ENCODE results near the gene ARSA.

Gene ARSA

DNA sequence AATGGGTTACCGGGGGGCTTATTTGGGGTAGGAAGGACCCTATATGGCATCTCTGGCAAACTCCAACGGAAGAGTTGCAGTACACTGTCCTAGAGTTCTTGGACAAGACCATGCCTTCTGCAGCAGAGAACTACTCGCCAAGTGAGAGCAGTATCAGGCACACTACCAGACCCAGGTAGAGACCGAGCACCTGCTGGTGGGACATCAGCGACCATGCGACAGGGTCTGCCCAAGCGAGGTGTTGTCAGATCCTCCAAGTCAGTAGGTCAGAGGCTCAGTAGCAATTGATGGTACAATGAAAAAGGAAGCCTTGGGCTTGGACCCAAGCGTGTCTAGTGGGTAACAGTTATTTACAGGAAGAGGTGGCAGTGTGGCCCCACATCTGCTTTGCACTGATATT, 42.2 kb downstream of the ARSA start:
- ChIA-PET CTCF (no interaction called here), POLR2A (no interaction called here)
- TF ChIP-seq, protein P1, sequence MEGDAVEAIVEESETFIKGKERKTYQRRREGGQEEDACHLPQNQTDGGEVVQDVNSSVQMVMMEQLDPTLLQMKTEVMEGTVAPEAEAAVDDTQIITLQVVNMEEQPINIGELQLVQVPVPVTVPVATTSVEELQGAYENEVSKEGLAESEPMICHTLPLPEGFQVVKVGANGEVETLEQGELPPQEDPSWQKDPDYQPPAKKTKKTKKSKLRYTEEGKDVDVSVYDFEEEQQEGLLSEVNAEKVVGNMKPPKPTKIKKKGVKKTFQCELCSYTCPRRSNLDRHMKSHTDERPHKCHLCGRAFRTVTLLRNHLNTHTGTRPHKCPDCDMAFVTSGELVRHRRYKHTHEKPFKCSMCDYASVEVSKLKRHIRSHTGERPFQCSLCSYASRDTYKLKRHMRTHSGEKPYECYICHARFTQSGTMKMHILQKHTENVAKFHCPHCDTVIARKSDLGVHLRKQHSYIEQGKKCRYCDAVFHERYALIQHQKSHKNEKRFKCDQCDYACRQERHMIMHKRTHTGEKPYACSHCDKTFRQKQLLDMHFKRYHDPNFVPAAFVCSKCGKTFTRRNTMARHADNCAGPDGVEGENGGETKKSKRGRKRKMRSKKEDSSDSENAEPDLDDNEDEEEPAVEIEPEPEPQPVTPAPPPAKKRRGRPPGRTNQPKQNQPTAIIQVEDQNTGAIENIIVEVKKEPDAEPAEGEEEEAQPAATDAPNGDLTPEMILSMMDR (IDR thresholded peaks at IDR 0.05; ENCODE audit: insufficient read depth, low read length, missing control alignments): no peak
- no peak for DNase-seq (ENCODE audit: low read depth, low spot score)
- no peak overlapping the region for H3K4me3 ChIP-seq (ENCODE audit: low read depth, low read length)

DNA sequence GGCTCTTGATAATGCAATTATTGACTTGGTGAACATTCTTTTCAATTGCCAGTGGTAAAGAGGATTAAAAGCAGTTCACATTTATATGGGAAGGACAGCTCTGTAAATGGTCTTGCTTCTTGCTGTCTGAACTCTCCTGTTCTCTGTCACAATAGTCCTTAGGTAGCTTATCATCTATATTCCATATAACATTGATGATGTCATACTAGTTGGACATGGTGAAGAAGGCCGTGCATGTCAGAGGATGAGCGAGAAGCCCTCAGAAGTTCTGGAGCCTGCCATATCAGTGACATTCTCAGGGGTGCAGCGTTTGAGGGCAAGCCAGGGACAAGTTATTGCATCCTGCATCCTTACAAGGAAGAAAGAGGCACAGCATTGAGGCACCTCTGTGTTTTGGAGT, 42.7 kb downstream of the ARSA start:
- no peak for DNase-seq (ENCODE audit: low read depth, low spot score)
- TF ChIP-seq, protein P1 (IDR thresholded peaks at IDR 0.05; ENCODE audit: insufficient read depth, low read length, missing control alignments): no peak
- ChIA-PET CTCF (interaction anchor here (4.8 kb wide), 1 partner anchor 22 kb away, joined by 21 read pairs; the partner anchor contains the start of gene SYCE3), POLR2A (no interaction called here)
- no peak overlapping the region for H3K4me3 ChIP-seq (ENCODE audit: low read depth, low read length)

DNA sequence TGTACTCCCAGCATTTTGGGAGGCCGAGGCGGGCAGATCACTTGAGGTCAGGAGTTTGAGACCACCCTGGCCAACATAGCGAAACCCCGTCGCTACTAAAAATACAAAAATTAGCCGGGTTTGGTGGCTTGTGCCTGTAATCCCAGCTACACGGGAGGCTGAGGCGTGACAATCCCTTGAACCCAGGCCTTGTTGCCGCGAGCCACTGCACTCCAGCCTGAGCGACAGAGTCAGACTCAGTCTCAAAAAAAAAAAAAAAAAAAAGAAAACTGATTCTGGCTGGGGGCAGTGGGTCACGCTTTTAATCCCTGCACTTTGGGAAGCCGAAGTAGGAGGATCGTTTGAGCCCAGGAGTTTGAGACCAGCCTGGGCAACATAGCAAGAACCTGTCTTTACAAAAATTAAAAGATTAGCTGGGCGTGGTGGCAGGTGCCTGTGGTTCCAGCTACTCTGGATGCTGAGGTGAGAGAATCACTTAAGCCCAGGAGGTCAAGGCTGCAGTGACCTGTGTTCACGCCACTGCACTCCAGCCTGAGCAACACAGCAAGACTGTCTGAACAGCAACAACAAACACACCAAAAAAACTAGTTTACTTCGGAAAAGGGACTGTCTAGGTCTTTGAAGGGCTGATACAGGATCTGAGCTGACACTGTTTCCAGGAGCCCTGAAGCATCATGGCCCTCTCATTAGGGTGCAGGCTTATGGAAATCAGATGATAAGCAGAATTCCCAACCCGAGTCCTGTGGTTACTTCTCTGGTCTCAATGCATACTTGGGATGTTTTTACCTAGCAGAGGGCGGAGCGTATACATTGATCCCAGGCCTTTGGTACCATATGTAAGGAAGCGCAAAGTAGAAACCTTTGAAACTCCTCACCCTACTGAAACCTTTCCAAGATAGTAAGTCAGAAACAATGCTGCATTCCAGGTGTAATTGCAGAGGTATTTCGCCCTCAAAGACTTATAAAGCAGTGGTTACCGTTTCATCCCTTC, 43.6 kb downstream of the ARSA start:
- no peak overlapping the region for H3K4me3 ChIP-seq (ENCODE audit: low read depth, low read length)
- TF ChIP-seq, protein P1 (IDR thresholded peaks at IDR 0.05; ENCODE audit: insufficient read depth, low read length, missing control alignments): no peak
- DNase-seq (ENCODE audit: low read depth, low spot score): no peak
- ChIA-PET CTCF (interaction anchor here (1.5 to 4.8 kb wide), 3 partner anchors 22 to 59 kb away, joined by 4 to 21 read pairs (median 7); partner anchors contain the start of genes SCO2 and SYCE3), POLR2A (interaction anchor here (0.6 to 1.1 kb wide), 2 partner anchors 9 to 59 kb away, joined by 3 read pairs; partner anchors contain the start of gene SCO2)

DNA sequence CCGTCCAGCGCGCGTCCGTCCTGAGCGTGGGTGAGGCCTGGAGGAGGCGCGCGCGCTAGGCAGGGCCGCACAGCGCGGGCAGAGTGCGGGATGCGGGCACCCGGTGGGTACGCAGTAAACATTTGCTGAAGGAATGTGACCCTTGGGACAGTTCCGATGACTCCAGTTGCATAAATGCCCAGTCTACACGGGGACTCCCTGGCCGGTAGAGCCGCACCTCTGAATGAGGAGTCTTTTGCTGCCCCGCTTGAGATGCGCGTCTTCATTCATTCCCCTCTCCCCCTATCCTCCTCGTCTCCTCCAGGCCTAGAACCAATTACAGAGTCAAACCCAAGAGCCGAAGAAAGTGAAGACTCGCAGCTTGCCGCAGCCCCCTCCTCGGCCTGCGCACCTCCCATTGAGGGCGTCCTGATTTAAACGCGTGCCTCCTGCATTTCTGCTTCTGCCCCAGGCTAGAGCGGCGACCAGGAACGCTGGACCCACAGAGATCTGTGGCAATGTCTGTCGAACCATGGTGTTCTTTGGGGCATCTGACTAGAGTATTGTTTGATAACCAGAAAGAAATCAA, 44.6 kb downstream of the ARSA start:
- TF ChIP-seq, protein P1 (IDR thresholded peaks at IDR 0.05; ENCODE audit: insufficient read depth, low read length, missing control alignments): no peak
- DNase-seq (ENCODE audit: low read depth, low spot score): no peak
- peak overlapping the region; percentile 62 for H3K4me3 ChIP-seq (ENCODE audit: low read depth, low read length)
- CTCF ChIA-PET: interaction anchor here (1.5 to 4.8 kb wide), 3 partner anchors 21 to 58 kb away, joined by 4 to 21 read pairs (median 7); partner anchors contain the start of genes SCO2 and SYCE3
- POLR2A ChIA-PET: interaction anchor here (1.1 kb wide), 1 partner anchor 58 kb away, joined by 3 read pairs; the partner anchor contains the start of gene SCO2

DNA sequence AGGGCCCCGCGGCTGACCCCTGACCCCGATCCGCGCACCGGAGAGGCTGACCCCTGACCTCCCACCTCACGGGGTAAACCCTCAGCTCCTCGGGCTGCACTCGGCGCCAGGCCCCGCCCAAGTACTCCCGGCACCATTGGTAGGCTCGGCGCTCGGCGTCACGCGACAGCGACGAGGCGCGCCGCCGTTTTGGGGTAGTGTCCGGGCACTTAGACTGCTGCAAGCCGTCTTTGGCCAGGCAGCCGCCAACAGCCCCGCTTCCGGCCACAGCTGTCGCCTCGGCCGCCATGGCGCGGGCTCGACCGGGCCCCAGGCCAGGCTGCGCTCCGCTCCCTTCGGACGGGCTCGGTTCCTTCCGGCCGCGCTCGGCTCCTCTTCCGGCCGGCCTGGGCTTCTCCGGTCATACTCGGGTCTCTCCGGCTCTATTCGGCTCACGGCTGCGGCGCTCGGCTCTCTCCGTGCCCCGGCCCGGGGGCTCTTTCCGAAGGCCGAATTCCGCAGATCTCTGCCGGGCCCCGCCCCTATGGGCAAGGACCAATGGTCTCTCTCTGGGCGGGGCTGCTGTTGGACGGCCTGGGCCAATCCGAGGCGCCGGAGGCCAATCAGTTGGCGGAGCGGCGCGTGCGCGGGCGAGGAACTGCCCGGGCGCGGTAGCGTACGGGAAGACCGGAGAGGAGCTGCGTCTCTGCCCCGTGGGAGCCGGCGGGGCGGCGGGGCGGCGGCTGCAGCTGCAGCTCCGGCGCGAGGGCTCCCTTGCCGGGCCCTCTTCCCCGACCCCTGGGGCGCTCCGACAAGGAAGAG, 45.3 kb downstream of the ARSA start, which contains the start of gene CHKB:
Gene CHKB (minus strand): TSS at position 357 of the 801 bp plus-strand sequence. CDS start 68 bp downstream, at position 289.
- H3K4me3 ChIP-seq (ENCODE audit: low read depth, low read length): peak within 1 kb of the TSS; percentile 87
- CTCF ChIA-PET: interaction anchor here (1.3 to 4.8 kb wide), 4 partner anchors 20 to 57 kb away, joined by 3 to 21 read pairs (median 6); partner anchors contain the start of genes SCO2 and SYCE3
- peak; percentile 66 for DNase-seq (ENCODE audit: low read depth, low spot score)
- POLR2A ChIA-PET: interaction anchor here (0.9 to 1.5 kb wide), 4 partner anchors 38 to 57 kb away, joined by 3 to 5 read pairs (median 3); partner anchors contain the start of gene SCO2
- TF ChIP-seq, protein P1 (IDR thresholded peaks at IDR 0.05; ENCODE audit: insufficient read depth, low read length, missing control alignments): no peak

Measured in AG04449 (cell line).